ENCODE data around the gene MAMSTR.
"Not testable (repeated sequence)": the region's sequence is repeated elsewhere in the genome, so short reads cannot be mapped to it uniquely, and the experiment has no call there.

Gene MAMSTR

GRCh38 chr19:48708471-48708870 is 11.1 kb downstream of the MAMSTR start:
- Histone ChIP-seq H3K9ac (ENCODE audit: low read length in 5 of 5) (no peak overlapping the region), H3K9me3 (ENCODE audit: control insufficient read depth in 5 of 5, low read length in 5 of 5) (peaks cover 0 to 7% (median 5%) of the 10 kb centered on the region in 5 donors), H3K4me3 (ENCODE audit: low read depth in 1 of 5, low read length in 5 of 5) (no peak overlapping the region), H3K36me3 (ENCODE audit: control insufficient read depth in 5 of 5, insufficient read depth in 5 of 5, low read length in 5 of 5) (peaks cover 0 to 3% (median 0%) of the 10 kb centered on the region in 5 donors), H3K27me3 (ENCODE audit: control insufficient read depth in 5 of 5, insufficient read depth in 4 of 5, low read length in 5 of 5) (no peaks in the 10 kb centered on the region), H3K4me1 (ENCODE audit: control insufficient read depth in 5 of 5, insufficient read depth in 5 of 5, low read length in 5 of 5) (peaks cover 0 to 7% (median 4%) of the 10 kb centered on the region in 5 donors), H3K27ac (ENCODE audit: low read depth, low read length) (no peak overlapping the region)

GRCh38 chr19:48705431-48705830 is 14.1 kb downstream of the MAMSTR start:
- Histone ChIP-seq H3K4me1 (ENCODE audit: control insufficient read depth in 5 of 5, insufficient read depth in 5 of 5, low read length in 5 of 5) (no peaks in the 10 kb centered on the region), H3K9ac (ENCODE audit: low read length in 5 of 5) (no peak overlapping the region), H3K4me3 (ENCODE audit: low read depth in 1 of 5, low read length in 5 of 5) (no peak overlapping the region), H3K9me3 (ENCODE audit: control insufficient read depth in 5 of 5, low read length in 5 of 5) (no peaks in the 10 kb centered on the region), H3K27me3 (ENCODE audit: control insufficient read depth in 5 of 5, insufficient read depth in 4 of 5, low read length in 5 of 5) (no peaks in the 10 kb centered on the region), H3K36me3 (ENCODE audit: control insufficient read depth in 5 of 5, insufficient read depth in 5 of 5, low read length in 5 of 5) (peaks cover 0 to 4% (median 0%) of the 10 kb centered on the region in 5 donors), H3K27ac (ENCODE audit: low read depth, low read length) (no peak overlapping the region)

- H3K27ac ChIP-seq (ENCODE audit: low read depth, low read length): no peak overlapping the region
- H3K27me3 ChIP-seq (ENCODE audit: control insufficient read depth in 5 of 5, insufficient read depth in 4 of 5, low read length in 5 of 5): no peaks in the 10 kb centered on the region
- peaks cover 0 to 4% (median 0%) of the 10 kb centered on the region in 5 donors for H3K36me3 ChIP-seq (ENCODE audit: control insufficient read depth in 5 of 5, insufficient read depth in 5 of 5, low read length in 5 of 5)
- peaks cover 0 to under 1% (median 0%) of the 10 kb centered on the region in 5 donors for H3K4me1 ChIP-seq (ENCODE audit: control insufficient read depth in 5 of 5, insufficient read depth in 5 of 5, low read length in 5 of 5)
- H3K4me3 ChIP-seq (ENCODE audit: low read depth in 1 of 5, low read length in 5 of 5): no peak overlapping the region
- H3K9ac ChIP-seq (ENCODE audit: low read length in 5 of 5): no peak overlapping the region
- no peaks in the 10 kb centered on the region for H3K9me3 ChIP-seq (ENCODE audit: control insufficient read depth in 5 of 5, low read length in 5 of 5)
Observed at GRCh38 chr19:48703316-48703715, 16.2 kb downstream of the MAMSTR start.

GRCh38 chr19:48702701-48703100 is 16.8 kb downstream of the MAMSTR start:
- Histone ChIP-seq H3K27me3 (ENCODE audit: control insufficient read depth in 5 of 5, insufficient read depth in 4 of 5, low read length in 5 of 5) (peaks cover 0 to 3% (median 0%) of the 10 kb centered on the region in 5 donors), H3K9ac (ENCODE audit: low read length in 5 of 5) (no peak overlapping the region), H3K9me3 (ENCODE audit: control insufficient read depth in 5 of 5, low read length in 5 of 5) (no peaks in the 10 kb centered on the region), H3K36me3 (ENCODE audit: control insufficient read depth in 5 of 5, insufficient read depth in 5 of 5, low read length in 5 of 5) (peaks cover 0 to 4% (median 0%) of the 10 kb centered on the region in 5 donors), H3K4me1 (ENCODE audit: control insufficient read depth in 5 of 5, insufficient read depth in 5 of 5, low read length in 5 of 5) (peaks cover 0 to 4% (median 0%) of the 10 kb centered on the region in 5 donors), H3K4me3 (ENCODE audit: low read depth in 1 of 5, low read length in 5 of 5) (no peak overlapping the region), H3K27ac (ENCODE audit: low read depth, low read length) (no peak overlapping the region)

- Histone ChIP-seq H3K27me3 (ENCODE audit: control insufficient read depth in 5 of 5, insufficient read depth in 4 of 5, low read length in 5 of 5) (peaks cover 10 to 15% (median 13%) of the 10 kb centered on the region in 5 donors), H3K27ac (ENCODE audit: low read depth, low read length) (no peak overlapping the region), H3K9ac (ENCODE audit: low read length in 5 of 5) (no peak overlapping the region), H3K4me1 (ENCODE audit: control insufficient read depth in 5 of 5, insufficient read depth in 5 of 5, low read length in 5 of 5) (peaks cover 0 to 14% (median 10%) of the 10 kb centered on the region in 5 donors), H3K36me3 (ENCODE audit: control insufficient read depth in 5 of 5, insufficient read depth in 5 of 5, low read length in 5 of 5) (no peaks in the 10 kb centered on the region), H3K4me3 (ENCODE audit: low read depth in 1 of 5, low read length in 5 of 5) (no peak overlapping the region), H3K9me3 (ENCODE audit: control insufficient read depth in 5 of 5, low read length in 5 of 5) (no peaks in the 10 kb centered on the region)
Observed at GRCh38 chr19:48698046-48698445, 21.5 kb downstream of the MAMSTR start.

- Histone ChIP-seq H3K9ac (ENCODE audit: low read length in 5 of 5) (peak overlapping the region in 1 of 5 donors; percentile 51), H3K27me3 (ENCODE audit: control insufficient read depth in 5 of 5, insufficient read depth in 4 of 5, low read length in 5 of 5) (peaks cover 10 to 15% (median 13%) of the 10 kb centered on the region in 5 donors), H3K36me3 (ENCODE audit: control insufficient read depth in 5 of 5, insufficient read depth in 5 of 5, low read length in 5 of 5) (no peaks in the 10 kb centered on the region), H3K9me3 (ENCODE audit: control insufficient read depth in 5 of 5, low read length in 5 of 5) (no peaks in the 10 kb centered on the region), H3K27ac (ENCODE audit: low read depth, low read length) (no peak overlapping the region), H3K4me3 (ENCODE audit: low read depth in 1 of 5, low read length in 5 of 5) (peak overlapping the region in 3 of 5 donors; percentile 44 to 51 (median 46)), H3K4me1 (ENCODE audit: control insufficient read depth in 5 of 5, insufficient read depth in 5 of 5, low read length in 5 of 5) (peaks cover 0 to 14% (median 10%) of the 10 kb centered on the region in 5 donors)
Observed at GRCh38 chr19:48696353-48697010, 23.0 kb downstream of the MAMSTR start.

GRCh38 chr19:48695743-48696352 is 23.7 kb downstream of the MAMSTR start, which contains the start of gene FUT2:
Gene FUT2, plus strand, starts transcription at chr19:48695971. Its CDS starts 6,986 bp downstream, at chr19:48702957.
- no peaks in the 10 kb centered on the region for H3K36me3 ChIP-seq (ENCODE audit: control insufficient read depth in 5 of 5, insufficient read depth in 5 of 5, low read length in 5 of 5)
- peak within 1 kb of the TSS in 3 of 5 donors; percentile 44 to 51 (median 46) for H3K4me3 ChIP-seq (ENCODE audit: low read depth in 1 of 5, low read length in 5 of 5)
- peak within 1 kb of the TSS in 1 of 5 donors; percentile 51 for H3K9ac ChIP-seq (ENCODE audit: low read length in 5 of 5)
- no peaks in the 10 kb centered on the region for H3K9me3 ChIP-seq (ENCODE audit: control insufficient read depth in 5 of 5, low read length in 5 of 5)
- no peak within 1 kb of the TSS for H3K27ac ChIP-seq (ENCODE audit: low read depth, low read length)
- peaks cover 10 to 15% (median 13%) of the 10 kb centered on the region in 5 donors for H3K27me3 ChIP-seq (ENCODE audit: control insufficient read depth in 5 of 5, insufficient read depth in 4 of 5, low read length in 5 of 5)
- H3K4me1 ChIP-seq (ENCODE audit: control insufficient read depth in 5 of 5, insufficient read depth in 5 of 5, low read length in 5 of 5): peaks cover 0 to 14% (median 10%) of the 10 kb centered on the region in 5 donors

- not testable (repeated sequence) for H3K4me3 ChIP-seq (ENCODE audit: low read depth in 1 of 5, low read length in 5 of 5); H3K9me3 ChIP-seq (ENCODE audit: control insufficient read depth in 5 of 5, low read length in 5 of 5); H3K36me3 ChIP-seq (ENCODE audit: control insufficient read depth in 5 of 5, insufficient read depth in 5 of 5, low read length in 5 of 5); H3K27ac ChIP-seq (ENCODE audit: low read depth, low read length); H3K9ac ChIP-seq (ENCODE audit: low read length in 5 of 5)
- peaks cover 0 to 14% (median 10%) of the 10 kb centered on the region in 5 donors for H3K4me1 ChIP-seq (ENCODE audit: control insufficient read depth in 5 of 5, insufficient read depth in 5 of 5, low read length in 5 of 5)
- peaks cover 10 to 15% (median 13%) of the 10 kb centered on the region in 5 donors for H3K27me3 ChIP-seq (ENCODE audit: control insufficient read depth in 5 of 5, insufficient read depth in 4 of 5, low read length in 5 of 5)
Observed at GRCh38 chr19:48693629-48694028, 25.9 kb downstream of the MAMSTR start.

GRCh38 chr19:48689449-48689848 is 30.1 kb downstream of the MAMSTR start:
- Histone ChIP-seq H3K9me3 (ENCODE audit: control insufficient read depth in 5 of 5, low read length in 5 of 5) (no peaks in the 10 kb centered on the region), H3K4me1 (ENCODE audit: control insufficient read depth in 5 of 5, insufficient read depth in 5 of 5, low read length in 5 of 5) (no peaks in the 10 kb centered on the region), H3K9ac (ENCODE audit: low read length in 5 of 5) (no peak overlapping the region), H3K27me3 (ENCODE audit: control insufficient read depth in 5 of 5, insufficient read depth in 4 of 5, low read length in 5 of 5) (no peaks in the 10 kb centered on the region), H3K4me3 (ENCODE audit: low read depth in 1 of 5, low read length in 5 of 5) (no peak overlapping the region), H3K36me3 (ENCODE audit: control insufficient read depth in 5 of 5, insufficient read depth in 5 of 5, low read length in 5 of 5) (no peaks in the 10 kb centered on the region), H3K27ac (ENCODE audit: low read depth, low read length) (no peak overlapping the region)

- Histone ChIP-seq H3K27me3 (ENCODE audit: control insufficient read depth in 5 of 5, insufficient read depth in 4 of 5, low read length in 5 of 5) (no peaks in the 10 kb centered on the region), H3K9ac (ENCODE audit: low read length in 5 of 5) (no peak overlapping the region), H3K4me3 (ENCODE audit: low read depth in 1 of 5, low read length in 5 of 5) (no peak overlapping the region), H3K4me1 (ENCODE audit: control insufficient read depth in 5 of 5, insufficient read depth in 5 of 5, low read length in 5 of 5) (peaks cover 0 to 4% (median 0%) of the 10 kb centered on the region in 5 donors), H3K9me3 (ENCODE audit: control insufficient read depth in 5 of 5, low read length in 5 of 5) (no peaks in the 10 kb centered on the region), H3K36me3 (ENCODE audit: control insufficient read depth in 5 of 5, insufficient read depth in 5 of 5, low read length in 5 of 5) (no peaks in the 10 kb centered on the region), H3K27ac (ENCODE audit: low read depth, low read length) (no peak overlapping the region)
Observed at GRCh38 chr19:48687776-48688175, 31.7 kb downstream of the MAMSTR start.

Measured in subcutaneous abdominal adipose tissue (tissue), 5 donors.